Measurements from ENCODE around the gene RPIA.
"Not testable (repeated sequence)": the region's sequence is repeated elsewhere in the genome, so short reads cannot be mapped to it uniquely, and the experiment has no call there.

The RPIA gene

GRCh38 chr2:88691339-88692183 lies at the start of gene RPIA:
Gene RPIA, plus strand, starts transcription at chr2:88691673. Its CDS starts 26 bp downstream, at chr2:88691699.
- DNase-seq (ENCODE audit: low read depth), result peak; percentile 99

GRCh38 chr2:88642278-88642677 lies 49.2 kb upstream of the RPIA start:
- DNase-seq (ENCODE audit: low read depth), result no peak

GRCh38 chr2:88645291-88645882 lies 46.1 kb upstream of the RPIA start:
- not testable (repeated sequence) for DNase-seq (ENCODE audit: low read depth)

- DNase-seq (ENCODE audit: low read depth), result no peak
Observed at GRCh38 chr2:88651646-88652045, 39.8 kb upstream of the RPIA start.

- no peak for DNase-seq (ENCODE audit: low read depth)
Observed at GRCh38 chr2:88654714-88655113, 36.8 kb upstream of the RPIA start.

- DNase-seq (ENCODE audit: low read depth), result no peak
Observed at GRCh38 chr2:88656690-88657089, 34.8 kb upstream of the RPIA start.

GRCh38 chr2:88657131-88657530 lies 34.3 kb upstream of the RPIA start:
- DNase-seq (ENCODE audit: low read depth), result no peak

- no peak for DNase-seq (ENCODE audit: low read depth)
Observed at GRCh38 chr2:88658326-88658725, 33.1 kb upstream of the RPIA start.

GRCh38 chr2:88658881-88659537 lies 32.5 kb upstream of the RPIA start:
- no peak for DNase-seq (ENCODE audit: low read depth)

GRCh38 chr2:88659538-88659915 lies 31.9 kb upstream of the RPIA start:
- no peak for DNase-seq (ENCODE audit: low read depth)

- no peak for DNase-seq (ENCODE audit: low read depth)
Observed at GRCh38 chr2:88660622-88661021, 30.9 kb upstream of the RPIA start.

GRCh38 chr2:88666576-88666975 lies 24.9 kb upstream of the RPIA start:
- no peak for DNase-seq (ENCODE audit: low read depth)

GRCh38 chr2:88667219-88667618 lies 24.3 kb upstream of the RPIA start:
- no peak for DNase-seq (ENCODE audit: low read depth)

GRCh38 chr2:88668862-88669261 lies 22.6 kb upstream of the RPIA start:
- DNase-seq (ENCODE audit: low read depth), result no peak

GRCh38 chr2:88669482-88670214 lies 21.8 kb upstream of the RPIA start:
- no peak for DNase-seq (ENCODE audit: low read depth)

- no peak for DNase-seq (ENCODE audit: low read depth)
Observed at GRCh38 chr2:88671786-88672427, 19.6 kb upstream of the RPIA start.

GRCh38 chr2:88673363-88673762 lies 18.1 kb upstream of the RPIA start:
- no peak for DNase-seq (ENCODE audit: low read depth)

GRCh38 chr2:88680266-88680902 lies 11.1 kb upstream of the RPIA start:
- DNase-seq (ENCODE audit: low read depth), result no peak

- no peak for DNase-seq (ENCODE audit: low read depth)
Observed at GRCh38 chr2:88680916-88681315, 10.6 kb upstream of the RPIA start.

- no peak for DNase-seq (ENCODE audit: low read depth)
Observed at GRCh38 chr2:88683160-88684021, 8.1 kb upstream of the RPIA start.

Data from stimulated activated CD8-positive, alpha-beta memory T cell treated with anti-CD3 and anti-CD28 coated beads, Interleukin-12 subunit alpha, Interleukin-12 subunit beta, amount 100 ng/mL, for 4 hours (primary cell).